Measurements from ENCODE around the gene LAMC2. TPM values are rescaled to one million over a fixed set of nuclear protein-coding genes. Genes with fewer than 3 reads are reported as not detected.

The LAMC2 gene
- total and polyA plus RNA-seq, 2 of the 8 experiments (the other 6 are each of a cell fraction or from before 2014, with no cell fraction given): 4.6 to 12.9 TPM

DNA sequence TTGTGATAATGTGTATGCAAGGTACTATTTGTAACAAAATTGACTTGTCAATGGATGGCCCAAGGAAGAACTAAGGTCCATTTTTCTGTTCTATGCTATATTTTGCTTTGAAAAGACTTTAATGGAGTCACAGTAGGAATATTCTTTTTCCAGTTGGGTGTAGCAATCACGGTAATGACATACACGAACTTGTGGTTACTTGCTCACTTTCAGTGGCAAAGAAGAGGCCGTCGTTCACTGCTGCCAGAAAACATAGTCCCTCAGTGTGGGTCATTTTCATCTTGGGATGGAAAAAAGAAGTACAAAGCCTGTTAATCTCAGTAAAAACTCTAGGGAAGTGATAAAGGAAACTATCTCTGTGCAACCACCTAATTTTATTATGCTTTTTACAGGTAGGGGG lies 47.8 kb upstream of the LAMC2 start:
- no peak overlapping the region for H3K27ac ChIP-seq (ENCODE audit: low read depth, low read length)
- no peak overlapping the region for H2BK120ac ChIP-seq (replicated peaks; ENCODE audit: low read depth, low read length)
- no peak overlapping the region for H3K9ac ChIP-seq (replicated peaks in 1 of 4; ENCODE audit: extremely low read depth in 1 of 4, low read depth in 3 of 4, low read length in 3 of 4)
- CTCF ChIA-PET (ENCODE audit: partially characterized antibody): interaction anchor here (1.4 kb wide), 1 partner anchor 11 kb away, joined by 3 read pairs; no protein-coding TSS in a partner anchor
- H4K5ac ChIP-seq (ENCODE audit: insufficient read length, low read depth, low read length): no peak overlapping the region
- H3K56ac ChIP-seq (replicated peaks; ENCODE audit: insufficient read length, low read depth, low read length): no peak overlapping the region
- no peak overlapping the region for H3K23ac ChIP-seq (ENCODE audit: insufficient read length)
- no peak overlapping the region for H2AFZ ChIP-seq (ENCODE audit: low read length)
- H3K14ac ChIP-seq (ENCODE audit: insufficient read length): no peak overlapping the region
- FAIRE-seq (no peak), DNase-seq (ENCODE audit: low read depth in 1 of 2, low spot score in 2 of 2) (no peak)
- no peak overlapping the region for H2BK20ac ChIP-seq (ENCODE audit: low read length)
- H3K9me3 ChIP-seq (ENCODE audit: insufficient read depth in 2 of 2, low read depth in 1 of 2, low read length in 1 of 2): no peaks in the 10 kb centered on the region
- no peak overlapping the region for H3K4me3 ChIP-seq (ENCODE audit: extremely low read depth in 1 of 4, insufficient read depth in 2 of 4, low read depth in 3 of 4, low read length in 4 of 4)
- no peaks in the 10 kb centered on the region for H3K79me2 ChIP-seq (ENCODE audit: control insufficient read depth in 1 of 2, insufficient read depth in 2 of 2, low read length in 2 of 2)
- H3K18ac ChIP-seq (ENCODE audit: extremely low read depth, low read length): no peak overlapping the region
- WGBS, 2 experiments (ENCODE audit: extremely low coverage in 1 of 2, insufficient coverage in 1 of 2, insufficient read length in 1 of 2, insufficient replicate concordance in 2 of 2, low coverage in 1 of 2, low lambda C conversion rate in 2 of 2, missing lambda C conversion rate in 1 of 2): 95% methylated on average over 4 of the region's 4 CpGs; no CpG with 5 or more reads in 1 of the 2 experiments
- H2BK5ac ChIP-seq (ENCODE audit: low read depth, low read length): no peak overlapping the region
- no peaks in the 10 kb centered on the region for H3K79me1 ChIP-seq (ENCODE audit: low read depth, low read length)
- no peak overlapping the region for H2BK15ac ChIP-seq (ENCODE audit: low read length)
- no peaks in the 10 kb centered on the region for H3K23me2 ChIP-seq (ENCODE audit: low read depth, low read length)
- H2BK12ac ChIP-seq (ENCODE audit: low read depth, low read length): no peak overlapping the region
- no peaks in the 10 kb centered on the region for H3K4me1 ChIP-seq (replicated peaks in 1 of 4; ENCODE audit: control insufficient read depth in 3 of 4, insufficient read depth in 4 of 4, low read length in 3 of 4)
- H3K4me2 ChIP-seq (ENCODE audit: insufficient read depth in 1 of 2, low read depth in 2 of 2, low read length in 2 of 2): no peak overlapping the region
- POLR2A ChIA-PET (ENCODE audit: partially characterized antibody): no interaction called here
- H3K4ac ChIP-seq (replicated peaks; ENCODE audit: insufficient read length, low read depth, low read length): no peak overlapping the region
- H3K27me3 ChIP-seq (replicated peaks in 1 of 4; ENCODE audit: control insufficient read depth in 3 of 4, extremely low read depth in 1 of 4, insufficient read depth in 3 of 4, low read length in 3 of 4): no peaks in the 10 kb centered on the region
- H2AK5ac ChIP-seq (ENCODE audit: low read depth, low read length): no peak overlapping the region
- no peak overlapping the region for H4K91ac ChIP-seq (replicated peaks; ENCODE audit: insufficient read length, low read length)
- no peaks in the 10 kb centered on the region for H4K20me1 ChIP-seq (replicated peaks in 1 of 2; ENCODE audit: control insufficient read depth in 1 of 2, insufficient read depth in 2 of 2, low read length in 2 of 2)
- H4K8ac ChIP-seq (ENCODE audit: extremely low read depth, insufficient read depth, low read length): no peak overlapping the region
- peaks cover 2 to 29% (median 24%) of the 10 kb centered on the region in 4 experiments; a peak in 7 of 8 replicates for H3K36me3 ChIP-seq (ENCODE audit: control insufficient read depth in 2 of 4, insufficient read depth in 4 of 4, low read length in 3 of 4)
- TF ChIP-seq YY1 (IDR thresholded peaks at IDR 0.05; ENCODE audit: low read depth, low read length): no peak
- no peak for TF ChIP-seq RFX5 (IDR thresholded peaks at IDR 0.05; ENCODE audit: borderline replicate concordance, low read depth, low read length)
- TF ChIP-seq SP4 (IDR thresholded peaks at IDR 0.05; ENCODE audit: low read length): no peak
- TF ChIP-seq RBBP5 (IDR thresholded peaks at IDR 0.05; ENCODE audit: borderline replicate concordance, low read depth, low read length): no peak
- TF ChIP-seq POU5F1 (IDR thresholded peaks at IDR 0.05; ENCODE audit: low read depth, low read length): no peak
- no peak for TF ChIP-seq CBX5 (IDR thresholded peaks at IDR 0.05; ENCODE audit: low read depth, low read length)
- TF ChIP-seq EZH2 (IDR thresholded peaks at IDR 0.05; ENCODE audit: low read depth, low read length, severe bottlenecking): no peak
- no peak for TF ChIP-seq NRF1 (IDR thresholded peaks at IDR 0.05; ENCODE audit: low read depth, low read length)
- TF ChIP-seq TEAD4 (IDR thresholded peaks at IDR 0.05; ENCODE audit: low read depth, low read length): no peak
- no peak for TF ChIP-seq POLR2A (IDR thresholded peaks at IDR 0.05; ENCODE audit: control extremely low read depth in 1 of 2, low read depth in 2 of 2, low read length in 2 of 2)
- TF ChIP-seq KDM5A (IDR thresholded peaks at IDR 0.05; ENCODE audit: low read length): no peak
- no peak for TF ChIP-seq GTF2F1 (IDR thresholded peaks at IDR 0.05; ENCODE audit: borderline replicate concordance, low read depth, low read length)
- TF ChIP-seq CHD2 (IDR thresholded peaks at IDR 0.05; ENCODE audit: low read length): no peak
- TF ChIP-seq SIRT6 (IDR thresholded peaks at IDR 0.05; ENCODE audit: low read length): no peak
- TF ChIP-seq SRF (IDR thresholded peaks at IDR 0.05; ENCODE audit: low read depth, low read length): no peak
- TF ChIP-seq, protein P1, sequence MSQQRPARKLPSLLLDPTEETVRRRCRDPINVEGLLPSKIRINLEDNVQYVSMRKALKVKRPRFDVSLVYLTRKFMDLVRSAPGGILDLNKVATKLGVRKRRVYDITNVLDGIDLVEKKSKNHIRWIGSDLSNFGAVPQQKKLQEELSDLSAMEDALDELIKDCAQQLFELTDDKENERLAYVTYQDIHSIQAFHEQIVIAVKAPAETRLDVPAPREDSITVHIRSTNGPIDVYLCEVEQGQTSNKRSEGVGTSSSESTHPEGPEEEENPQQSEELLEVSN (IDR thresholded peaks at IDR 0.05): no peak
